HEK293 (cell line): Measurements from ENCODE around the gene PRPF4.
A peak's percentile ranks its signal among the peaks of the same experiment; 100 is the strongest.

Source experiments
- YY2 ChIP-seq: fragments of 450-650 bp; formaldehyde crosslinking; IDR thresholded peaks from 2 replicates; pipeline ENCODE4 v1.5.1; 2016; ENCODE audit warnings: missing biosample characterization, missing genetic modification characterization
- ZBTB17 ChIP-seq: fragments of 450-650 bp; formaldehyde crosslinking; IDR thresholded peaks from 2 replicates; pipeline ENCODE4 v1.5.1; 2016; ENCODE audit warnings: missing biosample characterization, missing genetic modification characterization
- ZFP3 ChIP-seq: fragments of 450-650 bp; formaldehyde crosslinking; IDR thresholded peaks from 2 replicates; pipeline ENCODE4 v1.5.1; 2016; ENCODE audit warnings: low read depth, missing biosample characterization, missing genetic modification characterization
- ZFP37 ChIP-seq: fragments of 450-650 bp; formaldehyde crosslinking; IDR thresholded peaks from 2 replicates; pipeline ENCODE4 v1.5.1; 2016; ENCODE audit warnings: missing biosample characterization, missing genetic modification characterization
- ZIC2 ChIP-seq: fragments of 450-650 bp; formaldehyde crosslinking; IDR thresholded peaks from 2 replicates; pipeline ENCODE4 v1.5.1; 2016; ENCODE audit warnings: missing biosample characterization, missing genetic modification characterization
- ZNF140 ChIP-seq: fragments of 450-650 bp; formaldehyde crosslinking; IDR thresholded peaks from 2 replicates; pipeline ENCODE4 v1.5.1; 2016; ENCODE audit warnings: missing biosample characterization, missing genetic modification characterization
- ZNF169 ChIP-seq: fragments of 450-650 bp; formaldehyde crosslinking; IDR thresholded peaks from 2 replicates; pipeline ENCODE4 v1.5.1; 2016; ENCODE audit warnings: missing biosample characterization, missing genetic modification characterization
- ZNF23 ChIP-seq: fragments of 450-650 bp; formaldehyde crosslinking; IDR thresholded peaks from 2 replicates; pipeline ENCODE4 v1.5.1; 2016; ENCODE audit warnings: missing biosample characterization, missing genetic modification characterization, borderline replicate concordance
- ZNF248 ChIP-seq: fragments of 450-650 bp; formaldehyde crosslinking; IDR thresholded peaks from 2 replicates; pipeline ENCODE4 v1.5.1; 2017; ENCODE audit warnings: missing biosample characterization, missing genetic modification characterization
- ZNF292 ChIP-seq: fragments of 450-650 bp; formaldehyde crosslinking; IDR thresholded peaks from 2 replicates; pipeline ENCODE4 v1.5.1; 2016; ENCODE audit warnings: low read depth, missing biosample characterization, missing genetic modification characterization, borderline replicate concordance
- ZNF416 ChIP-seq: fragments of 450-650 bp; formaldehyde crosslinking; IDR thresholded peaks from 2 replicates; pipeline ENCODE4 v1.5.1; 2016; ENCODE audit warnings: missing biosample characterization, missing genetic modification characterization
- ZNF426 ChIP-seq: fragments of 450-650 bp; formaldehyde crosslinking; IDR thresholded peaks from 2 replicates; pipeline ENCODE4 v1.5.1; 2017; ENCODE audit warnings: missing biosample characterization, missing genetic modification characterization, mild to moderate bottlenecking, inconsistent platforms, moderate library complexity
- ZNF571 ChIP-seq: fragments of 450-650 bp; formaldehyde crosslinking; IDR thresholded peaks from 2 replicates; pipeline ENCODE4 v1.5.0; 2017; ENCODE audit warnings: missing biosample characterization, missing genetic modification characterization
- ZNF629 ChIP-seq: fragments of 450-650 bp; formaldehyde crosslinking; IDR thresholded peaks from 2 replicates; pipeline ENCODE4 v1.5.1; 2017; ENCODE audit warnings: missing biosample characterization, missing genetic modification characterization
- ZNF785 ChIP-seq: fragments of 450-650 bp; formaldehyde crosslinking; IDR thresholded peaks from 2 replicates; pipeline ENCODE4 v1.5.1; 2016; ENCODE audit warnings: missing biosample characterization, missing genetic modification characterization
- TF ChIP-seq, protein P1 (sequence below): fragments of 450-650 bp; formaldehyde crosslinking; conservative IDR thresholded peaks from 2 replicates; pipeline ENCODE4 v1.5.1; 2016; ENCODE audit warnings: low read depth, missing biosample characterization, missing genetic modification characterization
- TF ChIP-seq, protein P2 (sequence below): fragments of 450-650 bp; formaldehyde crosslinking; IDR thresholded peaks from 2 replicates; pipeline ENCODE4 v1.5.1; 2016; ENCODE audit warnings: missing biosample characterization, missing genetic modification characterization
- TF ChIP-seq, protein P3 (sequence below): fragments of 450-650 bp; formaldehyde crosslinking; IDR thresholded peaks from 2 replicates; pipeline ENCODE4 v1.5.1; 2016; ENCODE audit warnings: missing biosample characterization, missing genetic modification characterization
- TF ChIP-seq, protein P4 (sequence below): fragments of 450-650 bp; formaldehyde crosslinking; IDR thresholded peaks from 2 replicates; pipeline ENCODE4 v1.5.1; 2017; ENCODE audit warnings: missing biosample characterization, missing genetic modification characterization
- TF ChIP-seq, protein P5 (sequence below): fragments of 450-650 bp; formaldehyde crosslinking; IDR thresholded peaks from 2 replicates; pipeline ENCODE4 v1.5.1; 2016; ENCODE audit warnings: missing biosample characterization, missing genetic modification characterization
- TF ChIP-seq, protein P6 (sequence below): fragments of 450-650 bp; formaldehyde crosslinking; IDR thresholded peaks from 2 replicates; pipeline ENCODE4 v1.5.1; 2016; ENCODE audit warnings: missing biosample characterization, missing genetic modification characterization
- TF ChIP-seq, protein P7 (sequence below): fragments of 450-650 bp; formaldehyde crosslinking; IDR thresholded peaks from 2 replicates; pipeline ENCODE4 v1.5.1; 2017; ENCODE audit warnings: missing biosample characterization, missing genetic modification characterization
- TF ChIP-seq, protein P8 (sequence below): fragments of 450-650 bp; formaldehyde crosslinking; IDR thresholded peaks from 2 replicates; pipeline ENCODE4 v1.5.1; 2016; ENCODE audit warnings: missing biosample characterization, missing genetic modification characterization, low read depth

Gene PRPF4

DNA sequence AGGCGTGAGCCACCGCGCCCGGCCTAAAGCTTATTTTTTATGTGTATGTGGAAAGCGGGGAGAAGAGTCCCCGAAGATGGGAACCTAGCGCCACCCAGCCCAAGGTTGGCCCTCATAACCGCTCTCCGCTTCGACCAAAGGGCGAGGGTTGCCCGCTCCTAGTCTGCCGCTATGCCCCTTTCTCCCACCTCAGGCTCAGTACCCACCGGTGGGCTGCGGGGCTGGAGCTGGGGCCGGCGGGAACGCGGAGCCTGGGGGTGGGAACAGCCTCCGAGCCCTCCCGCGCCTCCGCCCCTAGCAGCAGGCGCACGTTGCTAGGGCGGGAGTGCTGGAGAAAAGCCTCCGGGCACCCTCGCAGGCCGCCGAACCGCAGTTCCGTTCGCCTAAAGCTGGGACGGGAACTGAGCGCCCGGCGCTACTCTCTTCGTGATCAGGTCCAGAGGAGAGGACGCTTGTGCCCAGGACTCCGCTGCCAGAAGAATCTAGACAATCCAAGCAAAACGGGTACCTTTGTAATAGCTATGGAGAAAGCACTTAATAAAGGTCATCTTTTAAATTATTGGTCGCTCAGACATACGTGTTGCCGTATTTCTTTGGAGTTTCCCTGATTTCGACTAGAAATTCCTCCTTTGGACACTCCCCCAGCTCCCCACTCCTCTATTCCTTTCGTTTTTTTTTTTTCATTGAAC, 64.7 kb downstream of the PRPF4 start, which contains the start of gene WDR31 (continued):
- TF ChIP-seq, protein P1, sequence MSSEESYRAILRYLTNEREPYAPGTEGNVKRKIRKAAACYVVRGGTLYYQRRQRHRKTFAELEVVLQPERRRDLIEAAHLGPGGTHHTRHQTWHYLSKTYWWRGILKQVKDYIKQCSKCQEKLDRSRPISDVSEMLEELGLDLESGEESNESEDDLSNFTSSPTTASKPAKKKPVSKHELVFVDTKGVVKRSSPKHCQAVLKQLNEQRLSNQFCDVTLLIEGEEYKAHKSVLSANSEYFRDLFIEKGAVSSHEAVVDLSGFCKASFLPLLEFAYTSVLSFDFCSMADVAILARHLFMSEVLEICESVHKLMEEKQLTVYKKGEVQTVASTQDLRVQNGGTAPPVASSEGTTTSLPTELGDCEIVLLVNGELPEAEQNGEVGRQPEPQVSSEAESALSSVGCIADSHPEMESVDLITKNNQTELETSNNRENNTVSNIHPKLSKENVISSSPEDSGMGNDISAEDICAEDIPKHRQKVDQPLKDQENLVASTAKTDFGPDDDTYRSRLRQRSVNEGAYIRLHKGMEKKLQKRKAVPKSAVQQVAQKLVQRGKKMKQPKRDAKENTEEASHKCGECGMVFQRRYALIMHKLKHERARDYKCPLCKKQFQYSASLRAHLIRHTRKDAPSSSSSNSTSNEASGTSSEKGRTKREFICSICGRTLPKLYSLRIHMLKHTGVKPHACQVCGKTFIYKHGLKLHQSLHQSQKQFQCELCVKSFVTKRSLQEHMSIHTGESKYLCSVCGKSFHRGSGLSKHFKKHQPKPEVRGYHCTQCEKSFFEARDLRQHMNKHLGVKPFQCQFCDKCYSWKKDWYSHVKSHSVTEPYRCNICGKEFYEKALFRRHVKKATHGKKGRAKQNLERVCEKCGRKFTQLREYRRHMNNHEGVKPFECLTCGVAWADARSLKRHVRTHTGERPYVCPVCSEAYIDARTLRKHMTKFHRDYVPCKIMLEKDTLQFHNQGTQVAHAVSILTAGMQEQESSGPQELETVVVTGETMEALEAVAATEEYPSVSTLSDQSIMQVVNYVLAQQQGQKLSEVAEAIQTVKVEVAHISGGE (tag by site-specific recombination), result peak; percentile 99
- TF ChIP-seq ZNF292 (tag by site-specific recombination) (no peak), ZNF248 (no peak), ZNF416 (no peak), ZBTB17 (tag by site-specific recombination) (peak; percentile 78), ZNF23 (tag by site-specific recombination) (no peak), ZNF140 (tag by site-specific recombination) (no peak), ZNF571 (tag by site-specific recombination) (no peak), ZNF629 (tag by site-specific recombination) (peak; percentile 74), ZNF169 (tag by site-specific recombination) (no peak), YY2 (tag by site-specific recombination) (no peak), ZFP3 (tag by site-specific recombination) (peak; percentile 50; the same call in 1 of the 2 replicates), ZNF785 (tag by site-specific recombination) (no peak), ZFP37 (peak; percentile 89; the same call in 1 of the 2 replicates), ZIC2 (tag by site-specific recombination) (peak; percentile 45), ZNF426 (tag by site-specific recombination) (no peak)
- TF ChIP-seq, protein P2, sequence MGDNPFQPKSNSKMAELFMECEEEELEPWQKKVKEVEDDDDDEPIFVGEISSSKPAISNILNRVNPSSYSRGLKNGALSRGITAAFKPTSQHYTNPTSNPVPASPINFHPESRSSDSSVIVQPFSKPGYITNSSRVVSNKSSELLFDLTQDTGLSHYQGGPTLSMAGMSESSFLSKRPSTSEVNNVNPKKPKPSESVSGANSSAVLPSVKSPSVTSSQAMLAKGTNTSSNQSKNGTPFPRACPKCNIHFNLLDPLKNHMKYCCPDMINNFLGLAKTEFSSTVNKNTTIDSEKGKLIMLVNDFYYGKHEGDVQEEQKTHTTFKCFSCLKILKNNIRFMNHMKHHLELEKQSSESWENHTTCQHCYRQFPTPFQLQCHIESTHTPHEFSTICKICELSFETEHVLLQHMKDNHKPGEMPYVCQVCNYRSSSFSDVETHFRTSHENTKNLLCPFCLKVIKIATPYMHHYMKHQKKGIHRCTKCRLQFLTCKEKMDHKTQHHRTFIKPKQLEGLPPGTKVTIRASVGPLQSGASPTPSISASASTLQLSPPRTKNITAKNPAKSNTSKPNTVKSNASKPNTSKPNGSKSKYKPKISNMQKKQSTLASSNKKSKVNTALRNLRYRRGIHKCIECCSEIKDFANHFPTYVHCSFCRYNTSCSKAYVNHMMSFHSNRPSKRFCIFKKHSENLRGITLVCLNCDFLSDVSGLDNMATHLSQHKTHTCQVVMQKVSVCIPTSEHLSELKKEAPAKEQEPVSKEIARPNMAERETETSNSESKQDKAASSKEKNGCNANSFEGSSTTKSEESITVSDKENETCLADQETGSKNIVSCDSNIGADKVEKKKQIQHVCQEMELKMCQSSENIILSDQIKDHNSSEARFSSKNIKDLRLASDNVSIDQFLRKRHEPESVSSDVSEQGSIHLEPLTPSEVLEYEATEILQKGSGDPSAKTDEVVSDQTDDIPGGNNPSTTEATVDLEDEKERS (tag by site-specific recombination), result no peak
- TF ChIP-seq, protein P3, sequence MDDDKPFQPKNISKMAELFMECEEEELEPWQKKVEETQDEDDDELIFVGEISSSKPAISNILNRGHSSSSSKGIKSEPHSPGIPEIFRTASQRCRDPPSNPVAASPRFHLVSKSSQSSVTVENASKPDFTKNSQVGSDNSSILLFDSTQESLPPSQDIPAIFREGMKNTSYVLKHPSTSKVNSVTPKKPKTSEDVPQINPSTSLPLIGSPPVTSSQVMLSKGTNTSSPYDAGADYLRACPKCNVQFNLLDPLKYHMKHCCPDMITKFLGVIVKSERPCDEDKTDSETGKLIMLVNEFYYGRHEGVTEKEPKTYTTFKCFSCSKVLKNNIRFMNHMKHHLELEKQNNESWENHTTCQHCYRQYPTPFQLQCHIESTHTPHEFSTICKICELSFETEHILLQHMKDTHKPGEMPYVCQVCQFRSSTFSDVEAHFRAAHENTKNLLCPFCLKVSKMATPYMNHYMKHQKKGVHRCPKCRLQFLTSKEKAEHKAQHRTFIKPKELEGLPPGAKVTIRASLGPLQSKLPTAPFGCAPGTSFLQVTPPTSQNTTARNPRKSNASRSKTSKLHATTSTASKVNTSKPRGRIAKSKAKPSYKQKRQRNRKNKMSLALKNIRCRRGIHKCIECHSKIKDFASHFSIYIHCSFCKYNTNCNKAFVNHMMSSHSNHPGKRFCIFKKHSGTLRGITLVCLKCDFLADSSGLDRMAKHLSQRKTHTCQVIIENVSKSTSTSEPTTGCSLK (tag by site-specific recombination), result no peak
- TF ChIP-seq, protein P4, sequence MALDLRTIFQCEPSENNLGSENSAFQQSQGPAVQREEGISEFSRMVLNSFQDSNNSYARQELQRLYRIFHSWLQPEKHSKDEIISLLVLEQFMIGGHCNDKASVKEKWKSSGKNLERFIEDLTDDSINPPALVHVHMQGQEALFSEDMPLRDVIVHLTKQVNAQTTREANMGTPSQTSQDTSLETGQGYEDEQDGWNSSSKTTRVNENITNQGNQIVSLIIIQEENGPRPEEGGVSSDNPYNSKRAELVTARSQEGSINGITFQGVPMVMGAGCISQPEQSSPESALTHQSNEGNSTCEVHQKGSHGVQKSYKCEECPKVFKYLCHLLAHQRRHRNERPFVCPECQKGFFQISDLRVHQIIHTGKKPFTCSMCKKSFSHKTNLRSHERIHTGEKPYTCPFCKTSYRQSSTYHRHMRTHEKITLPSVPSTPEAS (tag by site-specific recombination), result peak; percentile 13; the same call in 1 of the 2 replicates
- TF ChIP-seq, protein P5, sequence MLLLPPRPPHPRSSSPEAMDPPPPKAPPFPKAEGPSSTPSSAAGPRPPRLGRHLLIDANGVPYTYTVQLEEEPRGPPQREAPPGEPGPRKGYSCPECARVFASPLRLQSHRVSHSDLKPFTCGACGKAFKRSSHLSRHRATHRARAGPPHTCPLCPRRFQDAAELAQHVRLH (tag by site-specific recombination), result 0 out of 2 replicates have a peak, but pooled peaks have one; percentile 52
- TF ChIP-seq, protein P6, sequence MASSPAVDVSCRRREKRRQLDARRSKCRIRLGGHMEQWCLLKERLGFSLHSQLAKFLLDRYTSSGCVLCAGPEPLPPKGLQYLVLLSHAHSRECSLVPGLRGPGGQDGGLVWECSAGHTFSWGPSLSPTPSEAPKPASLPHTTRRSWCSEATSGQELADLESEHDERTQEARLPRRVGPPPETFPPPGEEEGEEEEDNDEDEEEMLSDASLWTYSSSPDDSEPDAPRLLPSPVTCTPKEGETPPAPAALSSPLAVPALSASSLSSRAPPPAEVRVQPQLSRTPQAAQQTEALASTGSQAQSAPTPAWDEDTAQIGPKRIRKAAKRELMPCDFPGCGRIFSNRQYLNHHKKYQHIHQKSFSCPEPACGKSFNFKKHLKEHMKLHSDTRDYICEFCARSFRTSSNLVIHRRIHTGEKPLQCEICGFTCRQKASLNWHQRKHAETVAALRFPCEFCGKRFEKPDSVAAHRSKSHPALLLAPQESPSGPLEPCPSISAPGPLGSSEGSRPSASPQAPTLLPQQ (tag by site-specific recombination), result peak; percentile 85
- TF ChIP-seq, protein P7, sequence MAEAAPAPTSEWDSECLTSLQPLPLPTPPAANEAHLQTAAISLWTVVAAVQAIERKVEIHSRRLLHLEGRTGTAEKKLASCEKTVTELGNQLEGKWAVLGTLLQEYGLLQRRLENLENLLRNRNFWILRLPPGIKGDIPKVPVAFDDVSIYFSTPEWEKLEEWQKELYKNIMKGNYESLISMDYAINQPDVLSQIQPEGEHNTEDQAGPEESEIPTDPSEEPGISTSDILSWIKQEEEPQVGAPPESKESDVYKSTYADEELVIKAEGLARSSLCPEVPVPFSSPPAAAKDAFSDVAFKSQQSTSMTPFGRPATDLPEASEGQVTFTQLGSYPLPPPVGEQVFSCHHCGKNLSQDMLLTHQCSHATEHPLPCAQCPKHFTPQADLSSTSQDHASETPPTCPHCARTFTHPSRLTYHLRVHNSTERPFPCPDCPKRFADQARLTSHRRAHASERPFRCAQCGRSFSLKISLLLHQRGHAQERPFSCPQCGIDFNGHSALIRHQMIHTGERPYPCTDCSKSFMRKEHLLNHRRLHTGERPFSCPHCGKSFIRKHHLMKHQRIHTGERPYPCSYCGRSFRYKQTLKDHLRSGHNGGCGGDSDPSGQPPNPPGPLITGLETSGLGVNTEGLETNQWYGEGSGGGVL, result peak; percentile 70
- TF ChIP-seq, protein P8, sequence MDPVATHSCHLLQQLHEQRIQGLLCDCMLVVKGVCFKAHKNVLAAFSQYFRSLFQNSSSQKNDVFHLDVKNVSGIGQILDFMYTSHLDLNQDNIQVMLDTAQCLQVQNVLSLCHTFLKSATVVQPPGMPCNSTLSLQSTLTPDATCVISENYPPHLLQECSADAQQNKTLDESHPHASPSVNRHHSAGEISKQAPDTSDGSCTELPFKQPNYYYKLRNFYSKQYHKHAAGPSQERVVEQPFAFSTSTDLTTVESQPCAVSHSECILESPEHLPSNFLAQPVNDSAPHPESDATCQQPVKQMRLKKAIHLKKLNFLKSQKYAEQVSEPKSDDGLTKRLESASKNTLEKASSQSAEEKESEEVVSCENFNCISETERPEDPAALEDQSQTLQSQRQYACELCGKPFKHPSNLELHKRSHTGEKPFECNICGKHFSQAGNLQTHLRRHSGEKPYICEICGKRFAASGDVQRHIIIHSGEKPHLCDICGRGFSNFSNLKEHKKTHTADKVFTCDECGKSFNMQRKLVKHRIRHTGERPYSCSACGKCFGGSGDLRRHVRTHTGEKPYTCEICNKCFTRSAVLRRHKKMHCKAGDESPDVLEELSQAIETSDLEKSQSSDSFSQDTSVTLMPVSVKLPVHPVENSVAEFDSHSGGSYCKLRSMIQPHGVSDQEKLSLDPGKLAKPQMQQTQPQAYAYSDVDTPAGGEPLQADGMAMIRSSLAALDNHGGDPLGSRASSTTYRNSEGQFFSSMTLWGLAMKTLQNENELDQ (tag by site-specific recombination), result no peak
